Cardiac fibroblast (primary cell): ENCODE results near the gene UNC13D.

ENCODE experiments used
- DNase-seq, 2 donors: peaks; one replicate each; pipeline versions ENCODE4 v3.0.0 to v3.0.0-alpha.2; 2010; ENCODE audit warnings: low read depth in 2 of 2
- H3K4me3 ChIP-seq, 2 donors: replicated peaks in 1 of 2; 1 replicate in 1 of 2; 2 replicates in 1 of 2; pipeline ENCODE4 v1.5.1; 2011; ENCODE audit warnings: low read depth in 2 of 2, low read length in 2 of 2, mild to moderate bottlenecking in 2 of 2, moderate library complexity in 1 of 2
- CTCF ChIP-seq: IDR thresholded peaks from one replicate; pipeline ENCODE4 v1.5.1; 2011; ENCODE audit warnings: low read depth, mild to moderate bottlenecking, low read length, inconsistent platforms

The UNC13D gene

GRCh38 chr17:75843577-75844529 is at the start of gene UNC13D:
Gene UNC13D, minus strand, starts transcription at chr17:75844404. Its CDS starts 67 bp downstream, at chr17:75844337.
- H3K4me3 ChIP-seq, result no peak within 1 kb of the TSS
- TF ChIP-seq CTCF, result no peak
- no peak for DNase-seq

- TF ChIP-seq CTCF, result no peak
- no peak for DNase-seq
- H3K4me3 ChIP-seq, result no peak overlapping the region
Measured at GRCh38 chr17:75893305-75894048, 49.3 kb upstream of the UNC13D start.

GRCh38 chr17:75892556-75893224 is 48.5 kb upstream of the UNC13D start:
- H3K4me3 ChIP-seq, result no peak overlapping the region
- DNase-seq, result no peak
- no peak for TF ChIP-seq CTCF

GRCh38 chr17:75891605-75892555 is 47.7 kb upstream of the UNC13D start:
- no peak overlapping the region for H3K4me3 ChIP-seq
- no peak for TF ChIP-seq CTCF
- DNase-seq, result no peak

GRCh38 chr17:75891022-75891604 is 46.9 kb upstream of the UNC13D start:
- no peak for DNase-seq
- H3K4me3 ChIP-seq, result no peak overlapping the region
- TF ChIP-seq CTCF, result no peak
